GM18858 (cell line): Measurements from ENCODE around the gene TMEM9.

Source experiments
- ATAC-seq: cut with Tn5 transposase; IDR thresholded peaks from one replicate; pipeline ENCODE4 v1.9.1; 2021; ENCODE audit not compliant: unreplicated experiment

TMEM9 gene

DNA sequence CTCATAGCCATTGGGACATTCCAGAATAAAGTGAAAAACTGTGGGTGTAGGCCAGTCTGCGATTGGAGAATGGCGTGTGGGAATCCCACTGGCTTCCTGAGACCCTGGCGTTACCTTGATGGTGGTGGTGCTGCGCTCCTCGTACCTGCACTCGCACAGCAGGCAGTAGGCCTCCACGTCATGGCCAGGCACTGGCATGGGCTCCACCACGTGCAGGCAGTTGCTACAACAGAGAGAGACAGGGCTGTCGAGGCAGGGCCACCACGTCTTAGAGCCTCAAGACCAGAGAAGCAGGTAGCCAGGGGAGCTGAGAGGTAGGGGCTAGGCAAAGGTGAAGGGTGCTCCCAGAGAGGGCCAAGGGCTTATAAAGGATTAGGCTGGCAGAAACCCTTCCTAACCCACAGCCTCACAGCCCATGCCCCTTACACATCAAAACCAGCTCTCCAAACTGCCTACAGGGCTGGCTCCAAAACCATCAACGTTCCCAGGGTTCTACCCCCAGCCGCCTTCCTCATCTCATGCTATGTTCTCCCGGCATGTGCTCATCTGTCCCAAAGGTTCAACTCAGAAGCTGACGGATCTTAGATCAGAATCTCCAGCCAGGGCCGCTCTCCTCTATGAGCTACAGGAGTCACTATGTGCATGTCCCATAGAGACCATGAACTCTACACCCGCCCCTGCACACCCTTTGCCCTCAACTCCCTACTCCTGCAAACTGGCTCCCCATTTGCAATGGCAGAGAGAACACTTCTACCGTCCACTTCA lies 7.5 kb downstream of the TMEM9 start:
- ATAC-seq, result no peak

DNA sequence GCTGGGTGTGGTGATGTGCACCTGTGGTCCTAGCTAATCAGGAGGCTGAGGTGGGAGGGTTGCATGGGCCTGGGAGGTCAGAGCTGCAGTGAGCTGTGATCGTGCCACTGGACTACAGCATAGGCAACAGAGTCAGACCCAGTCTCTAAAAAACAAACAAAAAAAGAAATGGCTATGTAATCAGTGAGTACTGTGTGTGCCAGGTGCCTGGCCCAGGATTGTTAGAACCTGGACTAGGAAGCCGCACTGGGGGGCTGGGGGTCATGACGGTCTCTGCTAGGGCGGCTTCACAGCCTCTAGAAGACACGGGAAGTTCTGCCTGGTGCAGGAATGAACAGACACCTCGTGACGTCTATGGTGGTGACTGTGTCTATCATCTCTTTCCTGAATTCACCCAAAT lies 8.5 kb downstream of the TMEM9 start:
- ATAC-seq, result no peak

DNA sequence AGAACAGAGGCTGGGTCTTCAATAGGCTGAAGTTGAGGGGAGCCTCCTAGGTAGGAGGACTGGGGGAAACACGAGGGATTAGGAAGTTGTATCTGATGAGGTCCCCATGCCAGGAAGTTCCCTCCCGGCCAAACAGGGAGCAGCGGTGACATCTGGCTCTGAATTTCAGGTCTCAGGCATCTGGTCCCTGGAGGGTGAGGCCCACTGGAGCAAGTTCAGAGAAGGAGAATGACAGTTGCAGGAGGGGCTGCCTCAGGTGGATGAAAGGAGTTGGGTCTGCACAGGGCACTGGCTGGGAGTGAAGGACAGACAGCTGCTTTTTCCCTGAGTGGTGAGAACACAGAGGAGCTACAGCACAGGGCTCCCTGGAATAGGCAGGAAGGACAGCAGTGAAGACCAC lies 9.1 kb downstream of the TMEM9 start:
- no peak for ATAC-seq

DNA sequence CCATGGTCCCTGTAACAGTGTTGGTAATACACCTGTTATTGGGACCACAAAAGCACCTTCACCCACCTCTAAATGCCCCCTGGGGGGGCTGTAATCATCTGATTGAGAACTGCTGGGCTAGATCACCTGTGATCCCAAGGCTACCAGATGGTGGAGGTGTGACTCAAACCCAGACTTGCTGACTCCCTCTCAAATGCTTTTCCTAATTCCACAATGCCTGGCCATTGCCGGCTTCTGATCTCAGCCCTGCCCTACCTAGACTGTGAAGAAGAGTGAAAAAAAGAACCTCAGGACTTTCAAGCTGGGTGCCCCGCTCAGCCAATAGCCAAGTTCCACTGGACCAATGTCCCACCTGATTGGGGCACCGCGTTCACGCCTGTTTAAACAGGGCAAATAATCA lies 9.6 kb downstream of the TMEM9 start:
- ATAC-seq, result no peak

DNA sequence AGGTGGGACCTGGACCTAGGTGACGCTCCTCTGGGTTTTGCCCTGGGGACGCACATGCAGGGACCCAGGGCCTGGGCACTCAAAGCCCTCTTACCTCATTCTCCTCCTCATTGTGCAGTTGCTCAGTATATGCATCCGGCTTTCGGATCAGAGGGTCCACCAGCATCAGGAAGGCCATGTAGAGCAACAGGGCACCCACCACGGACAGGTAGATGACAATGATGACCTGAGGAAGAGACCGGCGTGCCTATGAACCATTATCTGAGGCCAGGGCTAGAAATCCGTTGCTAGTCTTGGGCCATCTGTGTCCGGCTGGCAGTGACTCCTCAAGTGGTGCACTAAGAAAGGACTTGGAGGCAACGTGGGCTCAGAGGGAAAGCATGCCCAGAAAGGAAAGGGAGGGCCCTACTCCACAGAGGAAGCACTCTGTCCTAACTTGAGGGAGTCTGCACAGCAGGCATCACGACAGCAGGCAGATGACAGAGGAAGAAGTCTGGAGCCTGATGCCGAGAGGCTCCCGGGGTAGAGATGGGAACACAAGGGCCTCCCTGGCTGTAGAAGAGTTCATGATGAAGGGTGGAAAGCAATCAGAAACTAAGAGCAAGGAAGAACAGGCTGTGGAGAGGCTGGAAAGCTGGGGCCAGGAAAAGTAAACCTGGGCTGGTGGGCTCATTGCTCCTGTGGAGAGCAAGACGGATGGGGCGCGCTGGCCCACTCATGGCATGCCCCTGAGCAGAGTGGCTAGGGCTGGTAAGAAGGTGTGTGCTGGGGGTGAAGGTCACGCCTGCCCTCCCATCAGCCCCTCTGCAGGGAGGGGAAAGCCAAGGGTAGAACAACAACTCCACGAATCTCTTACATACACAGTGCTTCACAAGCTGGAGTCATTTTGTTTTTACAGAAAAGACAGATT lies 10.3 kb downstream of the TMEM9 start:
- ATAC-seq, result no peak

DNA sequence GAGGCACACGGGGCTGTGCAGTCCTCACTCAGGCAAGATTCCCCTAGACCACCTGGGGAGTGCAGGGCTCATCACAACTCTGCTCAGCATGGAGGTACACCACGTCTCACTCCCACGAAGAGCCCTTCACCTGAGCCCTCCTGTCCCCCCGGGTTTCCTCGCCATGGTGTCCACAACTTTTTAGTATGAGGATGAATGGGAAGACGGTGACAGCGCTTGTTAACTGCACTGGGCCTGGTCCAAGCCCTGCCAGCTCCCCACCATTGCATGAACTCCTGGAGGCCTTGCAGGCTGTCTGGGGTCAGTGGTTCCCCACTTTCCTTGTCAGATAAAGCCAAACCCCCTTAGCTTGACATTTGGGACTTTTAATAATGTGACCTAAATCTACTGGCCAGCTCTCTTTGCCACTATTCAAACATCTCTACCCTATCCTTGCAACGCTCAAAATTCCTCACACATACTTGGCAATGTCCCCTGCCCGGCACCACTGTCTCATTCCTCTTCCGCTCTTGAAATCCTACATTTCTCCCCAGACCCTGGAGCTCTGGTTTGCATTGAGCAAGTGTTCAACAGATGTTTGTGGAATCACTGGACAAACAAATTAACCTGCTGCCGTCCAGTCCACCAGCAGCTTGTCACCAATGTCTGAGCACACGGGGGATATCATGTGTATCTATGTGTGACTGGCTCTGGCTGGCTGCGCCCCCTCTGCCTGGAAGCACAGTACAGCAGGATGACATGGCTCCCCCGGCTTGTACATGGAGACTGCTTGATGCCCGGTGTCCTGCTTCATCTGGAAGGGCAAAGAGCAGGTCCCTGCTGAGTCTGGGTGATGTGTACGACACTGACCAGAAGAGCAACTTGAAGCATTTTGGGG lies 11.2 kb downstream of the TMEM9 start:
- ATAC-seq, result no peak

DNA sequence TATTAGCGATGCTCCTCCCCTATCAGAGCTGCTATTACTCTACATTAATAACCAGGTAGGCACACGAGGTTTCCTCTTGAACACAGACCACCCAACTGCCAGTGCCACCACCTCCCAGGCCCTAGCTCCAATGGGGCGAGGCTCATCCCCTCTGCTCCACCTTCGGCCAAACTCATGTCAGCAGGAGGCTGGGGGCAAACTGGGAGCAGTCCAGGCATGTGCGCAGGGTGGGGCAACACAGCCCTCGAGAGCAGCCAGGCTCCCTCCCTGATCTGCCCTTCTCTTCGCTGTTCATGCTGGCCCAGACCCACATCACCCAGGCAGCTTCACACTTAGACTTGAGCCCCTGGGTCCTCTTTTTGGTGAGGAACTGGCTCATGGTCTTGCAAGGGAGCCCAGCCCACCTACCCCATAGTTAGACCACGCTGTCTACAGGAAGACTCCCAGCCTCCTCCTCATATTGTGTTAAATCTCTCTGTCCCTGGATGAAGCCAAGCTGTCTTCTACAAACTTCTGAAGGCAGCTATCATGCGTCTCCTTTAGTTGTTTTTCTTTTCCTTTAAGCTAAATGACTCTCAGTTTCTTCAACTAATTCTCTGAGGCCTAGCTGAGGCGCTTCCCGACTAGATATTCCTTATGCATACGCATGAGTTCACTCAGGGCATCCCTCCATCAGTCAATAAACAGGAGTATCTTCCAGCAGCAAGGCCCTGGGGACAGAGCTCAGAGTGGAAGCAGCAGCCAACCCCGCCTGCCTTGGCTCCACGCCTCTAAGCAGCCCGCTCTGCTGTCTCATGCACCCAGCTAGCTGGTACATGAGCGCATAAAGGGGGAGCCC lies 12.0 kb downstream of the TMEM9 start:
- ATAC-seq, result no peak

DNA sequence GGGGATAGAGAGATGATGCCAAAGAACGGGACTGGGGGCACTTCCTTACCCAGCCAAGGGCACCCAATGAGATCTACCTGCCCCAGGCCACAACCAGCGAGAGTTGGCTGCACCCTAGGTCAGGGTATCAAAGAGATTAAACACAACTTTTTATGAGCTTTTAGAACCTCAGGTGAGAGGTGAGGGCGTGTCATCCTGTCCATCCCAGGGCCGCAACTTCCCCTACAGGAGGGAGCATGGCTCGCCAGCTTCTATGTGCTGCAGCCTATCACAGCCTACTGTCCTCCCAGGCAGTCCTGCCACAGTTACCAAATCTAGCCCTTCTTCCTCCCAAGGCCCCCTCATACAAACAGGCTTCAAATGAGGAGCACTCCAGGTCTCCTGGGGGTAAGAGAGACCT lies 12.9 kb downstream of the TMEM9 start:
- no peak for ATAC-seq

DNA sequence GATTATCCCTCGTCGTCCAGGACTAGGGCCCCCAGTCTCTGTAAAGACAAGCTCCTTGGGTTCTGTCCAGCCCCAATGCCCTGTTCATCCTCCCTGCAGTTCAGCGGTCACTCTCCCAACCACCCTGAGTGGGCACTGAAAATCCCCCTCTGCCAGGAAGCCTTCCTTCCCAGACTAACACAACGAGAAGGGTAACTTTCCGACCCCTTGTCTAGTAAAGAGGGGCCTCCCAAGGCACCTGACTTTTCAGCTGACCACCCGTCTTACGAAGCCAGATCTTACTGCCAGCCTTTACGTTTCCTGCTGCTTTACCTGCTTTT lies 13.4 kb downstream of the TMEM9 start:
- ATAC-seq, result no peak

DNA sequence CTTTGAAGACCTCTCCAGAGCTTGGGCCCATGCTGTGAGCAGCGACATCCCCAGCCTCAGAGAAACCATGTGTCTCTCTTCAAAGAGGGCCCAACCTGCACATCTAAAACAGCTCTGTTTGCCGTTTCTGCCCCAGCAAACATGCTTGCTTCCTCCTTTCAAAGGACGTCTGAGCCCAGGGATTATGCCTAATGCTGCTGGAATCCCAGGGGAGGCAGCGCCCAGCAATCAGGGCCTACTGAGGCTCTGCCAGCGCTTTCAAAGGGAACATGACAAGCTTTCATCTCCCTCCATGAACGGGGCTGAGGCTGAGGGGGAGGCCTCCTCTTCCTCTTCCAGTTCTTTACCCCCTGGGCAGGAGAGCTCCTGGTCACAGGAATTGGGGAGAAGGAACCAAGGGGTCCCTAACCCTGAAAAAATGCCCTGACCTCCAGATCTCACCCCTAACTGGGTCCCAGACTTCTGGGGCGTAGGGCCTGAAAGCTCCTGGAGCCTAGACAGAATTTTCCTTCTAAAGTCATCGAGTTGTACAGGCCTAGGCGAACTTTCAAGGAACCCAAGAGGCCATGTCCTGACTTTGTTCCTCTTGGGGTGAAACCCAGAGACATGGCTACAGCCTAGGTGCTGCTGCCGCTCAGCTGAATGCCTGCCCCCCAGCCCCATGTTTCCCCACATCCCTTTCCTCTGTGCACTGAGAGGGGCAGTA lies 13.9 kb downstream of the TMEM9 start:
- ATAC-seq, result no peak

DNA sequence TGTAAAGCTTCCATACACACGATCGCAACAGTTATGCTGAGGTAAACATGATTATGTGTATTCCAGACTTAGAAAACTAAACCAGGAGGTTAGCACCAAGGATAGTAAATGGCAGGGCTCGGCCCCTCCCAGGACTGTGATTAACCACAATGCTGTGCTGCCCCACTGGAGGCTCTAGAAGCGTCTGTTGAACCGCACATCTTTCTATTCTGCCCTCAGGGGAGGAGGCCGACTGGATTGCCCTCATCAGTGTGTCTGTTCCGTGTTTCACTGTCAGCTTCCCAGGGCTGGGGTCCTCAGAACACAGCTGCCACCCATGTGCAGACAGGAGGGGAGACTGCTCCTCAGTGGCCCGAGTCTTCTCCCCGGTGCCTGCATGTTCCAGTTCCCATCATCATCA lies 14.5 kb downstream of the TMEM9 start:
- no peak for ATAC-seq

DNA sequence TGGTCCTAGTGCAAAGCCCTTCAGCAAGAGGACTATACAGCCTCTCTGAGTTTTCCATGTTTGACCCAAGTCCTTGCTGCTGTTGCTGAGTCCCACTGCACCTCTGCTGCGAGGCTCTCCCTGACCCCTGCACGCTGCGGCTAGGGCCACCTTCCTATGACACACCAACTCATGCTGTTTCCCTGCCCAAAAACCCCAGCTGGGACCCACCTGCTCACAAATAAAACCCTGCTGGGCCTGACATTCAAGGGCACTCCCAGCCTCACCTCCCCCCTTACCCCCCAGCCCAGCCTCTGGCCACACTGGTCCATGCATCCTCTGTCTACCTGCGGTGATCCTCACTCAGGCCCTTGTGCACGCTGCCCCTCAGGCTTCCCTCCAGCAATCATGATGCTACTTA lies 15.0 kb downstream of the TMEM9 start:
- ATAC-seq, result no peak

DNA sequence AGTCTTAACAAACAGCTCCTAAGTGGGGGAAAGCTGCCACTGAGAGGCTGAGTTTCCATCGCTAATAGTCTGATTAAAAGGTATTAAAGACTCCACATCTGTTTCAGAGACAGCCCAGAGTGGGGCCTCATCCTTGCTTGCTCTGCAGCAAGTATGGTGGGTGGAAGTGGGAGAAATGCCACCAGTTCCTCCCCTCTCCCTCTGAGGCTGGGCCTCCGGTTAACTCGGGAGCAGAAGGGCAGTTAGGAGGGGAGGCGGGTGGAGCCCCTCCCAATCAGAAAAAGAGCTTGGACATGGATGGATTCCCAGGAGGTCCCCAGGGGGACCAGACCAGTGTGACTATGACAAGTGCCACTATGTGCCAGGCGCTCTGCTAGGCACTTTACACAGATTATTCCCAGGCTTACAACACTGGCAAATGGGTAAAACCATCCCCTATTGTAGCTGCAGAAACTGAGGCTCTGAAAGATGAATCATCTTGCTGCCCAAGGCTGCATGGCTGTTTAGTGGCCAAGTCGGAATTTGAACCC lies 15.9 kb downstream of the TMEM9 start:
- no peak for ATAC-seq

DNA sequence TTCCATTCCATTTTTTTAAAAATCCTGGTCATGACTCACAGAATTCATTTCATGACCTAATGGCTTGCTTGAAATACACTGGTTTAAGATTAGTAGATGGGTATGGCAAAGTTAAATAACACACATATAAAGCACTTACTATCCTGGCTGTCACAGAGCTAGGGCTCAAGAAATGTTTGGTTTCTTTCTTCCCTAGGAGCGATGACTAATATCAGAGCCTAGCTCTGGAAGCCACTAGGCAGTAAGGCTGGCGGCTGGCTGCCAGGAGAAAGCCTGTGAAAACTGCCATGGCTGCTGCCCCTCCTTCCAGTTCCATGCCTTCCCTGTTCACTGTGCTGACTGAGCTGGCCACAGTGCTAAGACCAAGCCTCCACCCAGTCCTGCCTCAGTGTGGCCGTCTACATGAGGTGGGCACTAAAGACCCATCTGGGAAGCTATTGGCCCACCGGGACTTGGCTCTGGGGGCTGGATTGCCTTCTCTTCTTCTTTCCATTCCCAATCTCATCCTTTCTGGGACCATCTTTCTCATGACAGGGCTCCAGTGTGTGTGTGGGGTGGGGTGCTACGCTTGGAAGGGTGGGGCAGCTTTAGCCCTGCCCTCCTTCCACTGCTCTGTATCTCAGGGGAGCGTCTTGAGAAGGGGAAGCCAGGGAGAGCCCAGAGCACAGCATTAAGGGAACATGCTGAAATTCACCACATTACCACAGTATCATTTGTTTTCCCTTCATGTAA lies 16.5 kb downstream of the TMEM9 start:
- no peak for ATAC-seq

DNA sequence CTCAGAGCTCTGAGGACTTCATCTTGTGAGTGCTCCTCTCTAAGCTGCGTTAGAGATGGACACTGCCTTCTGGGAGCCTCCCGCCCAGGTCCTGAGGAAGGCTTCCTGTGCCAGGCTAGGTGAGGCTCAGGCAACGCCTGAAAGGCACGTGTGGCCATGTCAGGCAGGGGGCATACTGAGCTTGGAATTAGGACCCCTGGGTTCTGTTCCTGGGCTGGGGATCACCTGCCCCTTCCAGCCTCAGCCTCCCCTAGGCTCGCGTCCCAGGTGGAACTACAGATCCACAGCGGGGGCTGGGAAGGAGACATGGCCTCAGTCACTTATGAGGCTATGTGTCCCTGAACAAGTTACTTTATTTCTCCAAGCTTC lies 17.3 kb downstream of the TMEM9 start:
- no peak for ATAC-seq

DNA sequence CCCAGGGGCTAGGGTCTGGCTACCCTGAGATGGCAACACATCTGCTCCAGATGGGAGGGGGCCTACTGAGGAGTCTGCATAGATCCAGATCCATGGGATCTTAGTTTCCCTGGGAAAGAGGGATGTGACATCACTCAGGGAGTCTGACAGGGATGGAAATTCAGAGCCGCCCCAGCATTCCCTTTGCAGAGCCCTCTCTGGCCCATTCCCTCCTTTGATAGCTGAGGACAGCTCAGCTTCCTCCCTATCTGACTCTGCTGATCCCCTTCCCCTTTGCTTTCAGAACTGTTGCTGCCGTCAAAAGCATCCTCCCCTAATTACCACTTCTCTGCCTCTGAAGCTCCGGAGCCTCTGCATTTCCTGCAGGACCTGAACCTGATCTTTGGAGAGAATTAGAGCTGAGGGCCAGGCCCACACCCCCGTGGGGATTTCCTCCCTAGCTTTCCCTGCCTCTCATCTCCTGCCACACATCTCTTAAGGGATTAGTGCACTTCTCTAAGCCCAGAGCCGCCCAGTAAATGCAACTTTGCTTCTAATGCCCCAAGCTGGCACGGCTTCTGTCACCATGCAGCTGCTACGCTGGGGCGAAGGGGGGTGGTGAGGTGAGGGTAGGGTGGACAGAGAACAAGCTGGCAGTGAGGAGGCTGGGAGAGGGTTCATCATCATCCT lies 17.8 kb downstream of the TMEM9 start:
- ATAC-seq, result no peak

DNA sequence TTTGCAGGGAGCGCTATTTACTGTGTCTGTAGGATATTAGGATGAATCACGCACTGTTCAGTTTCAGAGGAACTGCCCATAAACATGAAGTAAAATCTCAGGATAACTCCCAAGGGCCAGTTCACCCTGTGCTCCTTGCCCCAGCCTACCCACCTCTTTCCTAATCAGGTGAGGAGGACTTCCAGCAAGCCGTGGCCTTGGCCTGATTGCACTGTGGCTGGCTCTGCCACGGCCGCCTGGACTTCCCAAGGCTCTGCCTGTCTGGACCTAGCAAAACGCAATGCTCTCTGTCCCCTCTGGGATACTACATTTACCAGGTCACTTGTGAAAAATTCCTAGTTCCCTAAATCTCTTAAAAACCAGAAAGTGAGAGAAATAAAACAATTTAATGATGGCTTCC lies 19.9 kb downstream of the TMEM9 start:
- ATAC-seq, result no peak

DNA sequence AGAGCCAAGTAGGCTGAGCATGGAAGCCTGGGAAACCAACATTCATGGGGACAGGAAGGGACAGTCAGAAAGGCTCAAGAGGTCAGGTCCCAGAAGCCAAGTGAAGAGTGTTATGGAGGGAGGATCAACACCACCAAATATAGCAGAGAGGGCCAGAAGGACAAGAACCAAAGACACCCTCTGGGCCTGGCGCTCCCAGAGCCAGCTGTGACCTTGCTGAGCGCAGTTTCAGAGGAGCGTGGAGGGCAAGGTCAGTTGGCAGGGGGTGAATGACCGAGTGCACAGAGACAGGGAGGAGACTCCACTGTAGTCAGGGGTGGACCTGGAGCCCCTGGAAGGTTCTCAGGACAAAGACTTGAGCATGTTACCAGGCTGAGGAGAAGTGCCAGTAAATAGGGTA lies 22.9 kb downstream of the TMEM9 start:
- no peak for ATAC-seq

DNA sequence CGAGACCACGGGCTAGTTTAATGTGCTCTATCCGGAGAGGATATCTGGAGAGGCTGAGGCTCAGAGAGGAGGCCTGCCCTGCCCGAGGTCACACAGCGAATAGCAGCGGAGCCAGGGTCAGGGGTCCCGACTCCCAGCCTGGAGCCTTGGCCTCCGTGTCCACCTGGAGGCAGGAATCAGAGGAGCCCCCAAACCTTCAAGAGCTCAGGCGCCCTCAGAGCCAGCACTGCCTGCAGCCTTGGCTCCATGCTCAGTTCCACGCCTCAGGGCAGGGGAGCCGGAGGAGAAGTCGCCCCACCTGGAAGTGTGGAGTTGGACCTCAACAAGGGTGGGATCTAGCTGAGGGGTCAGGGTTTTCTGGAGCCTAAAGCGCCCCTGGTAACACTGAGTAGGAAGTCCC lies 25.3 kb downstream of the TMEM9 start:
- no peak for ATAC-seq
